Upper lobe of left lung (tissue), 4 donors: ENCODE results near the gene INTS14.

Experiments used
- EP300 ChIP-seq, 4 donors: sonication (generic); formaldehyde crosslinking; IDR thresholded peaks; one replicate each; pipeline ENCODE4 v1.5.1; 2017; ENCODE audit warnings: antibody characterized with exemption in 4 of 4, control low read depth in 2 of 4
- POLR2A ChIP-seq, 4 donors: fragments of 450-650 bp; IDR thresholded peaks; one replicate each; pipeline ENCODE4 v1.5.1; 2016 to 2017; ENCODE audit warnings: antibody characterized with exemption in 4 of 4, mild to moderate bottlenecking in 2 of 4
- POLR2AphosphoS5 ChIP-seq, 2 donors: sonication (generic); formaldehyde crosslinking; IDR thresholded peaks; one replicate each; pipeline ENCODE4 v1.5.1; 2017; ENCODE audit warnings: antibody characterized with exemption in 2 of 2
- TF ChIP-seq, protein P1 (sequence below), 6 experiments: fragments of 450-650 bp in 4 of 6; fragments of 200-600 bp in 2 of 6; sonication (generic) in 2 of 6; IDR thresholded peaks; one replicate each; pipeline ENCODE4 v1.5.1; 2016 to 2019; ENCODE audit warnings: antibody characterized with exemption in 6 of 6

DNA sequence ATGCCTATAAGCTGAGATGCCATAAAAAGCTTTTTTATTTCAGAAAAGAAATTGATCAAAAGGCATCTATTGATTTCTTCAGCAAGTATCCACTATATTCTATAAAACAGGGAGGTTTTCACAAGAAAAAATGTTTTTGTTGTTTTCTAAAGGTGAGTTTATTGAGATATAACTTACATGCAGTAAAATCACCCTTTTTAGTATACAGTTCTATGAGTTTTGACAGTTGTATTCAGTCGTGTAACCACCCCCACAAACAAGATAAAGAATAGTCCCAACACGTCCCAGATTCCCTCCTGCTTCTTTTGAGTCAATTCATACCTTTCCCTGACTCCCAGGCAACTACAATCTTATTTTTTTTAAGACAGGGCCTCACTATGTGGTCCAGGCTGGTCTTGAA, 7.8 kb downstream of the INTS14 start:
- no peak for TF ChIP-seq POLR2A (IDR thresholded peaks at IDR 0.05)
- TF ChIP-seq, protein P1, sequence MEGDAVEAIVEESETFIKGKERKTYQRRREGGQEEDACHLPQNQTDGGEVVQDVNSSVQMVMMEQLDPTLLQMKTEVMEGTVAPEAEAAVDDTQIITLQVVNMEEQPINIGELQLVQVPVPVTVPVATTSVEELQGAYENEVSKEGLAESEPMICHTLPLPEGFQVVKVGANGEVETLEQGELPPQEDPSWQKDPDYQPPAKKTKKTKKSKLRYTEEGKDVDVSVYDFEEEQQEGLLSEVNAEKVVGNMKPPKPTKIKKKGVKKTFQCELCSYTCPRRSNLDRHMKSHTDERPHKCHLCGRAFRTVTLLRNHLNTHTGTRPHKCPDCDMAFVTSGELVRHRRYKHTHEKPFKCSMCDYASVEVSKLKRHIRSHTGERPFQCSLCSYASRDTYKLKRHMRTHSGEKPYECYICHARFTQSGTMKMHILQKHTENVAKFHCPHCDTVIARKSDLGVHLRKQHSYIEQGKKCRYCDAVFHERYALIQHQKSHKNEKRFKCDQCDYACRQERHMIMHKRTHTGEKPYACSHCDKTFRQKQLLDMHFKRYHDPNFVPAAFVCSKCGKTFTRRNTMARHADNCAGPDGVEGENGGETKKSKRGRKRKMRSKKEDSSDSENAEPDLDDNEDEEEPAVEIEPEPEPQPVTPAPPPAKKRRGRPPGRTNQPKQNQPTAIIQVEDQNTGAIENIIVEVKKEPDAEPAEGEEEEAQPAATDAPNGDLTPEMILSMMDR (IDR thresholded peaks at IDR 0.05) = no peak
- TF ChIP-seq POLR2AphosphoS5 (IDR thresholded peaks at IDR 0.05) = no peak
- TF ChIP-seq EP300 (IDR thresholded peaks at IDR 0.05) = no peak
